ENCODE measurements around the gene SNX24. TPM values are rescaled to one million over a fixed set of nuclear protein-coding genes. Genes with fewer than 3 reads are reported as not detected.

Gene SNX24
- total and polyA plus RNA-seq, 4 donors, result 15.0 to 39.4 (median 24.4) TPM

DNA sequence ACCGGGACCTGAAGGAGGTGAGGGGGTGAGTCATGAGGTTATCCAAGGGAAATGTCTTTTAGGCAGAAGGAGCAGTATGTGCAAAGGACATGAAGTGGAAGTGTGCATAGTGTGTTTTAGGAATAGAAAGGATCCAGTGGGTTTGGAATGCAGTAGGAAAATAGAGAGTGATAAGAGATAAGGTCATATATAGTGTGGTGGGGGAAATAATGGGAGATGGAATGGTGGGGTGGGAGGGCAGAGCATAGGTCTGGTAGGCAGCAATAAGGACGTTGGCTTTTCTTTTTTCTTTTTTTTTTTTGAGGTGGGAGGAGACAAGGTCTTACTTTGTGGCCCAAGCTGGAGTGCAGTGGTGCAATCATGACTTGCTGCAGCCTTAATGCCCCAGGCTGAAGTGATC is 17.8 kb downstream of the SNX24 start:
- WGBS, 2 donors, result 69 to 83% methylated on average over 2 of the region's 2 CpGs
- no peaks in the 10 kb centered on the region for H3K9me3 ChIP-seq (ENCODE audit: control insufficient read depth in 4 of 4, insufficient read depth in 3 of 4, low read length in 3 of 4)
- peaks cover 0 to 16% (median 5%) of the 10 kb centered on the region in 4 donors for H3K36me3 ChIP-seq (ENCODE audit: control insufficient read depth in 4 of 4, insufficient read depth in 4 of 4, low read length in 4 of 4)
- no peak overlapping the region for H3K9ac ChIP-seq (ENCODE audit: insufficient read depth in 1 of 2, low read length in 2 of 2)
- H3K4me1 ChIP-seq (ENCODE audit: control insufficient read depth in 5 of 5, insufficient read depth in 5 of 5, low read length in 5 of 5), result peaks cover 0 to 3% (median 0%) of the 10 kb centered on the region in 5 donors
- DNase-seq (no peak), ATAC-seq (ENCODE audit: insufficient read depth, low FRiP score) (no peak)
- TF ChIP-seq, protein P1, sequence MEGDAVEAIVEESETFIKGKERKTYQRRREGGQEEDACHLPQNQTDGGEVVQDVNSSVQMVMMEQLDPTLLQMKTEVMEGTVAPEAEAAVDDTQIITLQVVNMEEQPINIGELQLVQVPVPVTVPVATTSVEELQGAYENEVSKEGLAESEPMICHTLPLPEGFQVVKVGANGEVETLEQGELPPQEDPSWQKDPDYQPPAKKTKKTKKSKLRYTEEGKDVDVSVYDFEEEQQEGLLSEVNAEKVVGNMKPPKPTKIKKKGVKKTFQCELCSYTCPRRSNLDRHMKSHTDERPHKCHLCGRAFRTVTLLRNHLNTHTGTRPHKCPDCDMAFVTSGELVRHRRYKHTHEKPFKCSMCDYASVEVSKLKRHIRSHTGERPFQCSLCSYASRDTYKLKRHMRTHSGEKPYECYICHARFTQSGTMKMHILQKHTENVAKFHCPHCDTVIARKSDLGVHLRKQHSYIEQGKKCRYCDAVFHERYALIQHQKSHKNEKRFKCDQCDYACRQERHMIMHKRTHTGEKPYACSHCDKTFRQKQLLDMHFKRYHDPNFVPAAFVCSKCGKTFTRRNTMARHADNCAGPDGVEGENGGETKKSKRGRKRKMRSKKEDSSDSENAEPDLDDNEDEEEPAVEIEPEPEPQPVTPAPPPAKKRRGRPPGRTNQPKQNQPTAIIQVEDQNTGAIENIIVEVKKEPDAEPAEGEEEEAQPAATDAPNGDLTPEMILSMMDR (IDR thresholded peaks at IDR 0.05; ENCODE audit: control extremely low read depth, extremely low read depth), result no peak
- H3K27me3 ChIP-seq (ENCODE audit: control insufficient read depth in 3 of 3, insufficient read depth in 3 of 3, low read length in 2 of 3), result no peaks in the 10 kb centered on the region
- no peak overlapping the region for H3K4me3 ChIP-seq
- no peak overlapping the region for H3K27ac ChIP-seq (ENCODE audit: low read depth in 1 of 2, low read length in 1 of 2)

DNA sequence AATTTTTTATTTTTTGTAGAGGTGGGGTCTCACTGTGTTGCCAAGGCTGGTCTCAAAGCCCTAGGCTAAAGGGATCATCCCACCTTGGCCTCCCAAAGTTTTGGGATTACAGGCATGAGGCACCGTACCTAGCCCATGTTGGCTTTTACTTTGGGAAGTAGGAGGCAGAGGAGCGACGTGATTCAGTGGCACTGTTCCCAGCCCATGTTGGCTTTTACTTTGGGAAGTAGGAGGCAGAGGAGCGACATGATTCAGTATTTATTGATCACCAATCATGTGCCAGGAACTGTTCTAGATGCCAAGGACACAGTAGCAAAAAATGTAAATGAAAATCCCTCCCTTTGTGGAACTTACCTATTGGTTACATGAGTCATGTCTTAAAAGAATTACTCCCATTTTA is 18.3 kb downstream of the SNX24 start:
- H3K9me3 ChIP-seq (ENCODE audit: control insufficient read depth in 4 of 4, insufficient read depth in 3 of 4, low read length in 3 of 4), result no peaks in the 10 kb centered on the region
- TF ChIP-seq, protein P1 (IDR thresholded peaks at IDR 0.05; ENCODE audit: control extremely low read depth, extremely low read depth), result no peak
- H3K9ac ChIP-seq (ENCODE audit: insufficient read depth in 1 of 2, low read length in 2 of 2), result no peak overlapping the region
- H3K27ac ChIP-seq (ENCODE audit: low read depth in 1 of 2, low read length in 1 of 2), result no peak overlapping the region
- peaks cover 0 to 16% (median 5%) of the 10 kb centered on the region in 4 donors for H3K36me3 ChIP-seq (ENCODE audit: control insufficient read depth in 4 of 4, insufficient read depth in 4 of 4, low read length in 4 of 4)
- H3K4me1 ChIP-seq (ENCODE audit: control insufficient read depth in 5 of 5, insufficient read depth in 5 of 5, low read length in 5 of 5), result peaks cover 0 to 3% (median 0%) of the 10 kb centered on the region in 5 donors
- 96 to 97% methylated on average over 4 of the region's 4 CpGs for WGBS, 2 donors
- no peak for ATAC-seq (ENCODE audit: insufficient read depth, low FRiP score)
- no peaks in the 10 kb centered on the region for H3K27me3 ChIP-seq (ENCODE audit: control insufficient read depth in 3 of 3, insufficient read depth in 3 of 3, low read length in 2 of 3)
- DNase-seq, result no peak
- no peak overlapping the region for H3K4me3 ChIP-seq

- peaks cover 0 to 2% (median 0%) of the 10 kb centered on the region in 5 donors for H3K4me1 ChIP-seq (ENCODE audit: control insufficient read depth in 5 of 5, insufficient read depth in 5 of 5, low read length in 5 of 5)
- WGBS, 2 donors, result 91 to 93% methylated on average over 6 of the region's 6 CpGs
Measured at GRCh38 chr5:122864400-122864799, 19.0 kb downstream of the SNX24 start.

More at GRCh38 chr5:122864400-122864799, 19.0 kb downstream of the SNX24 start:
- H3K9ac ChIP-seq (ENCODE audit: insufficient read depth in 1 of 2, low read length in 2 of 2), result no peak overlapping the region
- TF ChIP-seq, protein P1 (IDR thresholded peaks at IDR 0.05; ENCODE audit: control extremely low read depth, extremely low read depth), result no peak
- no peak for DNase-seq
- no peak overlapping the region for H3K4me3 ChIP-seq
- no peak for ATAC-seq (ENCODE audit: insufficient read depth, low FRiP score)
- H3K27ac ChIP-seq (ENCODE audit: low read depth in 1 of 2, low read length in 1 of 2), result no peak overlapping the region
- H3K9me3 ChIP-seq (ENCODE audit: control insufficient read depth in 4 of 4, insufficient read depth in 3 of 4, low read length in 3 of 4), result no peaks in the 10 kb centered on the region
- no peaks in the 10 kb centered on the region for H3K27me3 ChIP-seq (ENCODE audit: control insufficient read depth in 3 of 3, insufficient read depth in 3 of 3, low read length in 2 of 3)
- peaks cover 0 to 16% (median 4%) of the 10 kb centered on the region in 4 donors for H3K36me3 ChIP-seq (ENCODE audit: control insufficient read depth in 4 of 4, insufficient read depth in 4 of 4, low read length in 4 of 4)
